ENCODE results near the gene VSTM2B. TPM values are rescaled to one million over a fixed set of nuclear protein-coding genes. Genes with fewer than 3 reads are reported as not detected.

The VSTM2B gene
- total RNA-seq, 1 donor from 2014 or later: not detected

DNA sequence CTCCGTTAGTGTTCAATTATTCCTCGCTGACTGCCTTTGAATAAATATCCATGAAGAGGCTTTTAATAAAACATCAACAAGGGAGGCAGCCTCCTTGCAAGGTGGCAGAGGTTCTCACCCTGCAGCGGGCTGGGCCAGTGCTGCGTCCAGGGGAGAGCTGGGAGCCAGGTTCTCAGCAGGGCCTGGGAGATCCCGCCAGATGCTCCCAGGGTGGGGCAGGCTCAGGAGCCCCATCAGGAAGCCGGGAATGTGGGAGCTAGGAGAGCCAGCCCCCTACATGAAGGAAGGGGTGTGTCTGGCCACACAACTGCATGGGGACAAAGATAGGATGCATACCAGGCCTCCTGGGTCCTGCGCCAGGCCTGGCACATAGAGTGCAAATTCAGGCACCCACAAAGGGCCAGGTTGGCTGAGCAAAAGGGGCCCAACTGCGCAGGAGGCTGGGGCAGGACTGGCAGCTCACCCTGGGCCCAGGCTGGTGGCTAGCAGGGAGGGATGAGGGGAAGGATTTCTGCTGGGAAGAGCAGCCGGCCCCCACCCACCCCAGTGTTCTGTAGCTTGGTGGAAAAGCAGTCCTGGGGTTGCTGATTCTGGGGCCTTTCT, 22.8 kb downstream of the VSTM2B start:
- TF ChIP-seq EZH2 (IDR thresholded peaks at IDR 0.05): no peak
- TF ChIP-seq EZH2phosphoT487 (IDR thresholded peaks at IDR 0.05): no peak
- TF ChIP-seq, protein P1, sequence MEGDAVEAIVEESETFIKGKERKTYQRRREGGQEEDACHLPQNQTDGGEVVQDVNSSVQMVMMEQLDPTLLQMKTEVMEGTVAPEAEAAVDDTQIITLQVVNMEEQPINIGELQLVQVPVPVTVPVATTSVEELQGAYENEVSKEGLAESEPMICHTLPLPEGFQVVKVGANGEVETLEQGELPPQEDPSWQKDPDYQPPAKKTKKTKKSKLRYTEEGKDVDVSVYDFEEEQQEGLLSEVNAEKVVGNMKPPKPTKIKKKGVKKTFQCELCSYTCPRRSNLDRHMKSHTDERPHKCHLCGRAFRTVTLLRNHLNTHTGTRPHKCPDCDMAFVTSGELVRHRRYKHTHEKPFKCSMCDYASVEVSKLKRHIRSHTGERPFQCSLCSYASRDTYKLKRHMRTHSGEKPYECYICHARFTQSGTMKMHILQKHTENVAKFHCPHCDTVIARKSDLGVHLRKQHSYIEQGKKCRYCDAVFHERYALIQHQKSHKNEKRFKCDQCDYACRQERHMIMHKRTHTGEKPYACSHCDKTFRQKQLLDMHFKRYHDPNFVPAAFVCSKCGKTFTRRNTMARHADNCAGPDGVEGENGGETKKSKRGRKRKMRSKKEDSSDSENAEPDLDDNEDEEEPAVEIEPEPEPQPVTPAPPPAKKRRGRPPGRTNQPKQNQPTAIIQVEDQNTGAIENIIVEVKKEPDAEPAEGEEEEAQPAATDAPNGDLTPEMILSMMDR (IDR thresholded peaks at IDR 0.05): no peak
- no peaks in the 10 kb centered on the region for H3K79me2 ChIP-seq (ENCODE audit: low read depth)
- Mint-ChIP-seq H3K27ac (no peak overlapping the region), H3K9me3 (peaks cover 8% of the 10 kb centered on the region), H3K27me3 (ENCODE audit: insufficient read depth, low read depth) (peaks cover 6% of the 10 kb centered on the region), H3K36me3 (no peaks in the 10 kb centered on the region), H3K4me3 (no peak overlapping the region), H3K4me1 (no peaks in the 10 kb centered on the region)
- H3K36me3 ChIP-seq: no peaks in the 10 kb centered on the region
- H3K4me1 ChIP-seq: no peaks in the 10 kb centered on the region
- H3K4me3 ChIP-seq: no peak overlapping the region
- H3K9me3 ChIP-seq (ENCODE audit: low read depth): no peaks in the 10 kb centered on the region
- H3K27me3 ChIP-seq: no peaks in the 10 kb centered on the region
- no peak overlapping the region for H2AFZ ChIP-seq (replicated peaks)
- H3K9ac ChIP-seq: no peak overlapping the region
- no peak overlapping the region for H3K4me2 ChIP-seq
- H4K20me1 ChIP-seq (ENCODE audit: low read depth): no peaks in the 10 kb centered on the region
- no peaks in the 10 kb centered on the region for H3F3A ChIP-seq (ENCODE audit: low read depth)
- DNase-seq (ENCODE audit: low spot score): no peak
- H3K27ac ChIP-seq: no peak overlapping the region

DNA sequence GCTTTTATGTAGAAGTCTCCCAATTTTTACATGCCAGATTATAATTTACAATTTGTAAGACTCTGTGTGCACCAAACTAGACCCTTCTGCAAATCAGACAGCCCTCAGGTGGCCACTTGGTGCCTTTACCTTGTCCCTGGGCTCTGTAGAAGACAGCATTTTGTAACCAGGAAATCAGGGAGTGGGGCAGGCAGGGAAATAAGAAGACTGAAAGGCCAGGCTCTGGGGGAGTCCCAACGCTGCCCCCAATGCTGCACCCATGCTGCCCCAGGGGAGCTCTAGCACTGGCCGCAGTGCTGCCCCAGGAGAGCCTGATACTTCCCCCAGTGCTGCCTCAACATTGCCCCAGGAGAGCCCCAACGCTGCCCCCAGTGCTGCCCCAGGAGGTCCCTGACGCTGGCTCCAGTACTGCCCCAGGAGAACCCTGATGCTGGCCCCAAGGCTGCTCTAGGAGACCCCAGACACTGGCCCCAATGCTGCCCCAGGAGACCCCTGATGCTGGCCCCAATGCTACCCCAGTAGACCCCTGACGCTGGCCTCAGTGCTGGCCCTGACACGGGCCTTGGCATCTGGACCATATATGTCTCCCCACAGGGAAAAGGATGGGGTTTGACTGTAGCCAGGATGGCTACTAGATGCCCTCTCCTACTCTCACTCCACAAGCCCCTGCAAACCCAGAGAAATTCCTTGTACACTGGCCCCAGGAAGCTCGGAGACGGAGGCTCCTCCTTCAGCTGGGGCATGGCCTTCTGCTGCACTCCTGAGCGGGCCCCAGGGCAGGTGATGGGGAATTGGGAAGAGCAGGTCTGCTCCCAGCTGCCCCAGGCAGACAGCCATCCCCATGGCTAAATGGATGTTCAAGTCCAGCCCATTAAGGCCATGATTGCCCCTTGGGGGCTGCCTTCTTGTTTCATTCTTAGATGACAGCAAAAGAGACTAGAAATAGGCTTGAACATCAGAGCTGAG, 23.6 kb downstream of the VSTM2B start:
- no peaks in the 10 kb centered on the region for H3K79me2 ChIP-seq (ENCODE audit: low read depth)
- no peak overlapping the region for H3K27ac ChIP-seq
- Mint-ChIP-seq H3K4me3 (no peak overlapping the region), H3K27me3 (ENCODE audit: insufficient read depth, low read depth) (peaks cover 6% of the 10 kb centered on the region), H3K36me3 (no peaks in the 10 kb centered on the region), H3K4me1 (no peaks in the 10 kb centered on the region), H3K9me3 (peaks cover 13% of the 10 kb centered on the region), H3K27ac (no peak overlapping the region)
- H3K27me3 ChIP-seq: no peaks in the 10 kb centered on the region
- no peak for TF ChIP-seq EZH2phosphoT487 (IDR thresholded peaks at IDR 0.05)
- TF ChIP-seq, protein P1 (IDR thresholded peaks at IDR 0.05): no peak
- TF ChIP-seq EZH2 (IDR thresholded peaks at IDR 0.05): no peak
- H3K4me3 ChIP-seq: no peak overlapping the region
- H3K9me3 ChIP-seq (ENCODE audit: low read depth): no peaks in the 10 kb centered on the region
- no peaks in the 10 kb centered on the region for H3F3A ChIP-seq (ENCODE audit: low read depth)
- H3K9ac ChIP-seq: no peak overlapping the region
- no peak overlapping the region for H3K4me2 ChIP-seq
- no peaks in the 10 kb centered on the region for H4K20me1 ChIP-seq (ENCODE audit: low read depth)
- no peak overlapping the region for H2AFZ ChIP-seq (replicated peaks)
- H3K36me3 ChIP-seq: no peaks in the 10 kb centered on the region
- no peaks in the 10 kb centered on the region for H3K4me1 ChIP-seq
- DNase-seq (ENCODE audit: low spot score): no peak

DNA sequence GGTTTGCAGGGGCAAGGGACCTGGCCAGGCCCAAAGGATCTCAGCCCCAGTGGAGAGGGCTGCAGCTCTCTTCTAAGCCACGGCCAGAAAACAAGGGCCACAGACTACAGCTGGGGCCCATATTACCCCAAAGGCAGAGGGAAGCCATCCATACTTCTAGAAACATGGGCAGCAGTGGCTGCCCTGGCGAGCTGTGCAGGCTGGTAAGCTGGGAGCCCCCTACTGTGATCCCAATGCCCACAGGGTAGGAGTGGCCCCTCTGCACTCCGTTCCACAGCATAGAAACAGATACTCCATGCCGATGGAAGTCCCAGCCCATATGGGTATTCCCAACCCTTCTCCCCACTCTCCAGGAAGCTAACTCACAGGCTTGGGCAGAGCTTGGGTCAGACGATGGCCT, 25.1 kb downstream of the VSTM2B start:
- Histone ChIP-seq H3K79me2 (ENCODE audit: low read depth) (no peaks in the 10 kb centered on the region), H2AFZ (replicated peaks) (no peak overlapping the region), H3K27ac (no peak overlapping the region), H3K9ac (no peak overlapping the region), H3K4me3 (no peak overlapping the region), H3F3A (ENCODE audit: low read depth) (no peaks in the 10 kb centered on the region), H3K27me3 (no peaks in the 10 kb centered on the region), H3K36me3 (no peaks in the 10 kb centered on the region), H3K4me2 (no peak overlapping the region), H4K20me1 (ENCODE audit: low read depth) (no peaks in the 10 kb centered on the region), H3K9me3 (ENCODE audit: low read depth) (no peaks in the 10 kb centered on the region), H3K4me1 (no peaks in the 10 kb centered on the region)
- Mint-ChIP-seq H3K27me3 (ENCODE audit: insufficient read depth, low read depth) (peaks cover 6% of the 10 kb centered on the region), H3K36me3 (no peaks in the 10 kb centered on the region), H3K9me3 (peaks cover 18% of the 10 kb centered on the region), H3K4me1 (no peaks in the 10 kb centered on the region), H3K27ac (no peak overlapping the region), H3K4me3 (no peak overlapping the region)
- TF ChIP-seq EZH2phosphoT487 (IDR thresholded peaks at IDR 0.05): no peak
- no peak for TF ChIP-seq EZH2 (IDR thresholded peaks at IDR 0.05)
- no peak for DNase-seq (ENCODE audit: low spot score)
